Calu3 (cell line): Measurements from ENCODE around the gene HLA-DOB. TPM values are rescaled to one million over a fixed set of nuclear protein-coding genes. Genes with fewer than 3 reads are reported as not detected.

Experiments
- BruUV-seq: library from RNA; stranded (reverse); fragments of 400-500 nt; replicated peaks from 2 replicates; lab custom pipeline; 2021; lab: Mats Ljungman, UMichigan
- CTCF ChIA-PET: fragments of 300-600 bp; sonication (Branson Sonifier 250); formaldehyde crosslinking; loops from one replicate; lab custom pipeline; 2022; ENCODE audit warnings: antibody characterized with exemption; lab: Charles Lee
- DNase-seq: peaks from one replicate; pipeline ENCODE4 v3.0.0; 2022
- H3K27ac Mint-ChIP-seq: one replicate; pipeline ENCODE4 v1.8.0; 2022; ENCODE audit warnings: mixed read lengths; ENCODE audit not compliant: unreplicated experiment
- H3K27me3 Mint-ChIP-seq: one replicate; pipeline ENCODE4 v1.8.0; 2022; ENCODE audit warnings: mixed read lengths; ENCODE audit not compliant: unreplicated experiment
- H3K36me3 Mint-ChIP-seq: one replicate; pipeline ENCODE4 v1.8.0; 2022; ENCODE audit warnings: mild to moderate bottlenecking, moderate library complexity, mixed read lengths; ENCODE audit not compliant: insufficient read depth, unreplicated experiment
- H3K4me1 Mint-ChIP-seq: one replicate; pipeline ENCODE4 v1.8.0; 2022; ENCODE audit warnings: mild to moderate bottlenecking, low read depth, mixed read lengths; ENCODE audit not compliant: unreplicated experiment
- H3K4me3 Mint-ChIP-seq: one replicate; pipeline ENCODE4 v1.8.0; 2022; ENCODE audit warnings: mild to moderate bottlenecking, low read depth, moderate library complexity, mixed read lengths; ENCODE audit not compliant: unreplicated experiment
- H3K9me3 Mint-ChIP-seq: one replicate; pipeline ENCODE4 v1.8.0; 2022; ENCODE audit warnings: low read depth, mixed read lengths; ENCODE audit not compliant: unreplicated experiment
- intact Hi-C: fragments of 100-400 bp; cut with micrococcal nuclease; formaldehyde crosslinking; loops from one replicate; pipeline ENCODE4 v1.10.0; 2022; ENCODE audit not compliant: unreplicated experiment
- total RNA-seq: library from RNA; stranded (reverse); gene quantifications from 2 replicates; pipeline ENCODE4 v1.2.3, GENCODE V29; 2022
- TF ChIP-seq, protein P1 (sequence below): fragments of 200-600 bp; IDR thresholded peaks from one replicate; pipeline ENCODE4 v1.8.0; 2022; ENCODE audit warnings: antibody characterized with exemption; ENCODE audit not compliant: unreplicated experiment

Gene HLA-DOB
- total RNA-seq, 1 experiment from 2014 or later: 0.97 TPM

DNA sequence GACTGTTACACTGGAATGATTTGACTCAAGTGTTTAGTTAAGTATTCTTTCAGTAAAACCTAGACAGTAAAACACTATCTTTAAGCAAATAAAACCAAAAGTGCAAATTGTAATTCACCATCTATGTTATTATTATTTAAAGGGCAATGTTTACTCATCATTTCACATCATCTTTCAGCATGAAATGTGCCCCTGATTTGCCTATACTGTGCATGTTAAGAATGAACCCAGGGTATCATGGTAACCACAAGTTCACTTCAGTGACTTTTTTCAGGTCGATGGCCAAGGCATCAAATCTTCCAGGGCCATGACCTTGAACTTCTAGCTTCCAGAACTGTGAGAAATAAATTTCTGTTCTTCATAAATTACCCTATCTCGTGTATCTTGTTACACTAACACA, 2.1 kb upstream of the HLA-DOB start:
- Mint-ChIP-seq H3K4me1 (peaks cover 12% of the 10 kb centered on the region), H3K36me3 (no peaks in the 10 kb centered on the region), H3K27ac (no peak overlapping the region), H3K4me3 (no peak overlapping the region), H3K9me3 (no peaks in the 10 kb centered on the region), H3K27me3 (peaks cover 14% of the 10 kb centered on the region)
- no peak for DNase-seq
- CTCF ChIA-PET: no interaction called here
- intact Hi-C loops: no loop called here
- TF ChIP-seq, protein P1, sequence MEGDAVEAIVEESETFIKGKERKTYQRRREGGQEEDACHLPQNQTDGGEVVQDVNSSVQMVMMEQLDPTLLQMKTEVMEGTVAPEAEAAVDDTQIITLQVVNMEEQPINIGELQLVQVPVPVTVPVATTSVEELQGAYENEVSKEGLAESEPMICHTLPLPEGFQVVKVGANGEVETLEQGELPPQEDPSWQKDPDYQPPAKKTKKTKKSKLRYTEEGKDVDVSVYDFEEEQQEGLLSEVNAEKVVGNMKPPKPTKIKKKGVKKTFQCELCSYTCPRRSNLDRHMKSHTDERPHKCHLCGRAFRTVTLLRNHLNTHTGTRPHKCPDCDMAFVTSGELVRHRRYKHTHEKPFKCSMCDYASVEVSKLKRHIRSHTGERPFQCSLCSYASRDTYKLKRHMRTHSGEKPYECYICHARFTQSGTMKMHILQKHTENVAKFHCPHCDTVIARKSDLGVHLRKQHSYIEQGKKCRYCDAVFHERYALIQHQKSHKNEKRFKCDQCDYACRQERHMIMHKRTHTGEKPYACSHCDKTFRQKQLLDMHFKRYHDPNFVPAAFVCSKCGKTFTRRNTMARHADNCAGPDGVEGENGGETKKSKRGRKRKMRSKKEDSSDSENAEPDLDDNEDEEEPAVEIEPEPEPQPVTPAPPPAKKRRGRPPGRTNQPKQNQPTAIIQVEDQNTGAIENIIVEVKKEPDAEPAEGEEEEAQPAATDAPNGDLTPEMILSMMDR: no peak
- BruUV-seq: no TSS peak

DNA sequence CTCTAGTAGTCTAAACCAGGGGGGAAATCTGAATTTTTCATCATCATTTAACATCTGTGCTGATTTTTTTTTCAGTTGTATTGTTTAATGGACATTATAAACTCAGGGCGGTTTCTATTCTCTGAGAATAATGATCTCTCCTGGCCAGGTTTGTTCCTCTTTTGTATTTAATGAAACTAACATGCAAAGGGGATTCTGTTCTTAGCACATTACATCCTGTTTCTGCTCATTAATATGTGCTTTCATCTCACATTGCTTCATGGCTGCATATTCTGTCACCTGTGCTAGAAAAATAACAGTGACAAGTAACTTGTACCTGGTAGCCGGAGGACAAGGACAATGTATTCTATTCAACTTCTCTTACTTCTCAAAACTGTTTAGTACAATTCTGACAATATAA, 806 bp downstream of the HLA-DOB start:
- no TSS peak for BruUV-seq
- H3K36me3 Mint-ChIP-seq: no peaks in the 10 kb centered on the region

DNA sequence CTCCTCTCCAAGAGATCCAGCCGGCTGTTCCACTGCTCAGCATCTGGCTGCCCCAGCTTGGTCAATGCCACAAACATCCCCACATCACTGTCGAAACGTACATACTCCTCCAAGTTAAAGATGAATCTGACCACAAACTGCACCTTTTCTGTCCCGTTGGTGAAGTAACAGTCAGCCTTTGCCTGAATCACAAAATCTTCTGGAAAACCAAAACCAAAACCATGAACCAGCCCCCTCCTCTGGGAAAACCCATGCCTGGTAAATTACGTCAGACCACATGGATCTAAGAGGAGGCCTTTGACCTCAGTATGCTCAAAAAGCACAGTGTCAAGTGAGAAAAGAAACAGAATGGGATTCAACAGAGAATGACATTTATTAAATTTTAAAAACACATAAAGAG, 1.7 kb downstream of the HLA-DOB start:
- no TSS peak for BruUV-seq
- Mint-ChIP-seq H3K4me3 (no peak overlapping the region), H3K27me3 (peaks cover 45% of the 10 kb centered on the region), H3K36me3 (no peaks in the 10 kb centered on the region), H3K9me3 (no peaks in the 10 kb centered on the region), H3K27ac (no peak overlapping the region), H3K4me1 (peaks cover 12% of the 10 kb centered on the region)
- TF ChIP-seq, protein P1: no peak
- no peak for DNase-seq
- intact Hi-C loops: no loop called here
- CTCF ChIA-PET: no interaction called here

More for the DNA sequence above, 806 bp downstream of the HLA-DOB start:
- Mint-ChIP-seq H3K9me3 (no peaks in the 10 kb centered on the region), H3K4me3 (no peak overlapping the region), H3K27me3 (peaks cover 36% of the 10 kb centered on the region), H3K4me1 (peaks cover 12% of the 10 kb centered on the region), H3K27ac (no peak overlapping the region)
- CTCF ChIA-PET: no interaction called here
- DNase-seq: no peak
- intact Hi-C loops: no loop called here
- TF ChIP-seq, protein P1: no peak

DNA sequence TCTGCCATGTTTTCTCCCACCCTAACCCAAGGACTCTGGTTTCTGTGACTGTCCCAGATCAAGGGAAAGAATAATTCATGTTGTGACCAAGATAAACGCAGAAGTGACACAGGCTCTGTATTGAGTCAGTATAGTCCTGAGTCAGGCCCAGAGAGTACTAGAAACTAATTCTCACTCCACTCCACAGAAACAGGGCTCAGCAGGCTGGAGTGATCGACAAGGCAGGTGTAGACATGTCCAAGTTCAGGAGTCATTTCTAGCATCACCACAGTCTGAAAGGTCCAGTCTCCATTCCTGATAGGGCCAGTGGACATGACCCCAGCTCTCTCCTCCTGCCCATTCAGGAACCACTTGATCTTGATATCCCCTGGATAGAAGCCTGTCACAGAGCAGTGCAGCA, 2.7 kb downstream of the HLA-DOB start:
- CTCF ChIA-PET: interaction anchor here (0.6 kb wide), 1 partner anchor 45 kb away, joined by 4 read pairs; no protein-coding TSS in a partner anchor
- BruUV-seq: no TSS peak
- H3K4me1 Mint-ChIP-seq: peaks cover 12% of the 10 kb centered on the region

More for the DNA sequence above, 2.7 kb downstream of the HLA-DOB start:
- H3K27me3 Mint-ChIP-seq: peaks cover 49% of the 10 kb centered on the region
- intact Hi-C loops: no loop called here
- H3K9me3 Mint-ChIP-seq: no peaks in the 10 kb centered on the region
- no peak overlapping the region for H3K27ac Mint-ChIP-seq
- no peak for DNase-seq
- H3K36me3 Mint-ChIP-seq: no peaks in the 10 kb centered on the region
- no peak overlapping the region for H3K4me3 Mint-ChIP-seq
- TF ChIP-seq, protein P1: no peak
